Measurements from ENCODE around the gene NPBWR2.

DNA sequence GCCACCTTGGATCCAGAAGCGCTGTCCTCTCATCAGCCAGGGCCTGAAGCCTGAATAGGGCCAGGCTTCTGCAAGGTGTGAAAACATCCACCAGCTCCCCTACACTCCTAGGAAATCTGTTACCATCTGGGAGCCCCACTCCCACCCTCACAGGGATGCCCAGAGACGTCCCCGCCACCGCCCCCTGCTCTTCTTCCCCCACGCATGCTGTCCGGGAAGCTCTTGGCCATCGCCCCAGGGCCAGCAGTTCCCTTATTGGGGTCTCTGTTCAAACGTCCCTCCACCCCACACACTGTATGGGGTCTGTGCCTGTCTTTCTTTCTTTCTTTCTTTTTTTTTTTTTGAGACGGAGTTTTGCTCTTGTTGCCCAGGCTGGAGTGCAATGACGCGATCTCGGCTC, 31.8 kb downstream of the NPBWR2 start:
- TF ChIP-seq, protein P1, sequence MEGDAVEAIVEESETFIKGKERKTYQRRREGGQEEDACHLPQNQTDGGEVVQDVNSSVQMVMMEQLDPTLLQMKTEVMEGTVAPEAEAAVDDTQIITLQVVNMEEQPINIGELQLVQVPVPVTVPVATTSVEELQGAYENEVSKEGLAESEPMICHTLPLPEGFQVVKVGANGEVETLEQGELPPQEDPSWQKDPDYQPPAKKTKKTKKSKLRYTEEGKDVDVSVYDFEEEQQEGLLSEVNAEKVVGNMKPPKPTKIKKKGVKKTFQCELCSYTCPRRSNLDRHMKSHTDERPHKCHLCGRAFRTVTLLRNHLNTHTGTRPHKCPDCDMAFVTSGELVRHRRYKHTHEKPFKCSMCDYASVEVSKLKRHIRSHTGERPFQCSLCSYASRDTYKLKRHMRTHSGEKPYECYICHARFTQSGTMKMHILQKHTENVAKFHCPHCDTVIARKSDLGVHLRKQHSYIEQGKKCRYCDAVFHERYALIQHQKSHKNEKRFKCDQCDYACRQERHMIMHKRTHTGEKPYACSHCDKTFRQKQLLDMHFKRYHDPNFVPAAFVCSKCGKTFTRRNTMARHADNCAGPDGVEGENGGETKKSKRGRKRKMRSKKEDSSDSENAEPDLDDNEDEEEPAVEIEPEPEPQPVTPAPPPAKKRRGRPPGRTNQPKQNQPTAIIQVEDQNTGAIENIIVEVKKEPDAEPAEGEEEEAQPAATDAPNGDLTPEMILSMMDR (IDR thresholded peaks at IDR 0.05), result no peak
- no peak for TF ChIP-seq POLR2A (IDR thresholded peaks at IDR 0.05)
